Large intestine (tissue), 3 donors: ENCODE results near the gene COLQ. TPM values are rescaled to one million over a fixed set of nuclear protein-coding genes. Genes with fewer than 3 reads are reported as not detected.

ENCODE experiments used
- DNase-seq, 2 donors: peaks; one replicate each; pipeline versions ENCODE4 v3.0.0 to v3.0.0-alpha.2; 2013
- H3K27ac ChIP-seq: one replicate; pipeline ENCODE4 v1.5.1; 2013; ENCODE audit warnings: low read length
- H3K27me3 ChIP-seq: 2 replicates; pipeline ENCODE4 v1.6.1; 2013; ENCODE audit warnings: low read length; ENCODE audit not compliant: control insufficient read depth, insufficient read depth
- H3K36me3 ChIP-seq: 2 replicates; pipeline ENCODE4 v1.6.1; 2013; ENCODE audit warnings: low read length; ENCODE audit not compliant: control insufficient read depth, insufficient read depth
- H3K4me1 ChIP-seq: one replicate; pipeline ENCODE4 v1.6.1; 2013; ENCODE audit warnings: low read length; ENCODE audit not compliant: control insufficient read depth, insufficient read depth
- H3K4me3 ChIP-seq: one replicate; pipeline ENCODE4 v1.5.1; 2013; ENCODE audit warnings: low read length
- H3K9me3 ChIP-seq: one replicate; pipeline ENCODE4 v1.6.1; 2013; ENCODE audit warnings: mild to moderate bottlenecking, low read depth, low read length, moderate library complexity; ENCODE audit not compliant: control insufficient read depth
- WGBS: methylation state at CpG from one replicate; pipeline ENCODE4 v1.1.5; 2013; ENCODE audit warnings: low lambda C conversion rate; ENCODE audit not compliant: insufficient coverage; 5-methylcytosine and 5-hydroxymethylcytosine counted together
- polyA plus RNA-seq: library from polyadenylated mRNA; unstranded; fragments of 120-200 nt; gene quantifications from one replicate; pipeline ENCODE4 v1.2.1, GENCODE V29; 2013

Gene COLQ
- polyA plus RNA-seq, 1 donor, result 4.7 TPM

- no peak for DNase-seq
- Histone ChIP-seq H3K27ac (no peak overlapping the region), H3K4me1 (no peaks in the 10 kb centered on the region), H3K27me3 (no peaks in the 10 kb centered on the region), H3K9me3 (no peaks in the 10 kb centered on the region), H3K36me3 (peaks cover under 1% of the 10 kb centered on the region), H3K4me3 (no peak overlapping the region)
- no CpG with 5 or more reads among the region's 1 CpG for WGBS
These were observed 116.7 kb downstream of the COLQ start for GRCh38 chr3:15404767-15405166.

DNA sequence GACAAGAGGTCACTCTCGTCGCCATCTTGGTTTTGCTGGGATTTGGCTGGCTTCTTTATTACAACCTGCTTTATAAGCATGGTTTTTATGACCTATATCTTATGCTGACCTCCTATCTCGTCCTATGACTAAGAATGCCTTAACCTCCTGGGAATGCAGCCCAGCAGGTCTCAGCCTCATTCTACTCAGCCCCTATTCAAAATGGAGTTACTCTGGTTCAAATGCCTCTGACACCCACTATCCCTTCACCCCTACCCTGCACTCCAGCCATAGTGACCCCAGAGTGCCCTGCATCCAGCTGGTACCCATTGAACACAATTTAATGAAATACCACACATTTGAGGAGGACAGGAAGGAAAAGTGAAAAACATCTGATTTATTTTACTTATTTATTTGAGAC, 117.5 kb downstream of the COLQ start:
- no CpG with 5 or more reads among the region's 3 CpGs for WGBS
- Histone ChIP-seq H3K27ac (no peak overlapping the region), H3K36me3 (no peaks in the 10 kb centered on the region), H3K27me3 (no peaks in the 10 kb centered on the region), H3K4me1 (no peaks in the 10 kb centered on the region), H3K4me3 (no peak overlapping the region), H3K9me3 (no peaks in the 10 kb centered on the region)
- no peak for DNase-seq

- 70% methylated on average over 2 of the region's 3 CpGs for WGBS
These were observed 118.0 kb downstream of the COLQ start for GRCh38 chr3:15403495-15403894.

GRCh38 chr3:15401936-15402335, 119.6 kb downstream of the COLQ start:
- H3K4me3 ChIP-seq, result no peak overlapping the region
- H3K36me3 ChIP-seq, result no peaks in the 10 kb centered on the region
- no CpG with 5 or more reads among the region's 4 CpGs for whole genome bisulfite sequencing
- DNase-seq, result no peak
- H3K27me3 ChIP-seq, result no peaks in the 10 kb centered on the region
- H3K4me1 ChIP-seq, result no peaks in the 10 kb centered on the region
- H3K27ac ChIP-seq, result no peak overlapping the region
- H3K9me3 ChIP-seq, result peaks cover 4% of the 10 kb centered on the region

More at GRCh38 chr3:15403495-15403894, 118.0 kb downstream of the COLQ start:
- H3K27ac ChIP-seq, result no peak overlapping the region
- no peak for DNase-seq
- H3K4me1 ChIP-seq, result no peaks in the 10 kb centered on the region
- H3K36me3 ChIP-seq, result no peaks in the 10 kb centered on the region
- no peaks in the 10 kb centered on the region for H3K27me3 ChIP-seq
- no peak overlapping the region for H3K4me3 ChIP-seq
- H3K9me3 ChIP-seq, result no peaks in the 10 kb centered on the region

Other genes with a start within 250 kb of the COLQ start
- gene SH3BP5, start 189.1 kb downstream of the COLQ start, polyA plus RNA-seq, result 12.4 TPM
- gene METTL6, start 94.2 kb downstream of the COLQ start, polyA plus RNA-seq, result 16.7 TPM
- gene EAF1, start 94.1 kb downstream of the COLQ start, polyA plus RNA-seq, result 21.3 TPM
- gene HACL1, start 79.9 kb upstream of the COLQ start, polyA plus RNA-seq, result 23.3 TPM
- gene BTD, start 80.0 kb upstream of the COLQ start, polyA plus RNA-seq, result 27.8 TPM